Activated T-cell treated with anti-CD3 and anti-CD28 coated beads for 48 hours (primary cell): ENCODE results near the gene SAMD4B.
A peak's percentile ranks its signal among the peaks of the same experiment; 100 is the strongest.
"Not testable (repeated sequence)": the region's sequence is repeated elsewhere in the genome, so short reads cannot be mapped to it uniquely, and the experiment has no call there.

Experiments used
- DNase-seq: peaks from one replicate; pipeline ENCODE4 v3.0.0-alpha.2; 2020; ENCODE audit warnings: low read depth

SAMD4B gene

DNA sequence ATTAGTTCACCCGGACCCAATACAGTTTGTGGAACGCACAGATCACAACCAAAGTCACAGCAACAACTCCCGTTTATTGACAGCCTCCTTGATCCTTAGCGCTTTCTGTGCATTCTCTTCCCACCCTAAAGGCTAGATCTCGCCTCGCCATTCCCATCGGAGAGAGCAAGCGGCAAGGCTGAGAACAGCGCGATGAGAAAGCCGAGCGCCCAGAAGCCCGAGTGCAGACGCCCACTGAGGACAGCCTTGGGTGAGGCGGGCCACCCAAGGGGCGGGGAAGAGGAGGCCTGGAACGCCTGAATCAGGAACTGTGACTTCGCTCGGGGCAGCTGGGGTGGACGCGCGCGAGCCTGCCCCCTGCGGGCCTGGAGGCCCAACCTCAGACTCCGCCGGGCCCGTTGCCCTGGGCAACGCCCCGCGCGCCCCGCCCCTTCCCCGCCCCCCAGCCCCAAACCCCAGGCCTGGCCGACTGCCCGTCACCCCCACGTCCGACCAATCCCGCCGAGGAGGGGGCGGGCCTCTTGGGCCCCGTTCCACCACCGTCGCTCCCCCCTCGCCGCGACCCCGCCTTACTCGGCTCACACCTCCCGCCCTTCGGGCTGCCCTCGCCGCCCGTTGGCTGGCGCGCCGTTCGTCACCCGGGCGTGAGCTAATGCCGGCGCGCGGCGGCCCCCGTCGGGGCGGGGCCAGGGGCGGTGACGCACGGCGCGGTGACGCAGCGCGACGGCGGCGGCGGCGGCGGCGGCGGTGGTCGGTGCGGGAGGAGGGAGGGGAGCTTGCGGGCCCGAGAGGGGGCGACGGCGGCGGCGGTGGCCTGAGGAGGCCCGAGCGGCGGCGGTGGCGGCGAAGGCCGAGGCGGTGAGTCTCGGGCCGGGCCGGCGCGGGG is at the start of gene SAMD4B:
TSS of gene SAMD4B (plus strand) at position 703 of the 886 bp plus-strand sequence. CDS start 14,473 bp downstream, outside the sequence.
- DNase-seq, result peak; percentile 99

DNA sequence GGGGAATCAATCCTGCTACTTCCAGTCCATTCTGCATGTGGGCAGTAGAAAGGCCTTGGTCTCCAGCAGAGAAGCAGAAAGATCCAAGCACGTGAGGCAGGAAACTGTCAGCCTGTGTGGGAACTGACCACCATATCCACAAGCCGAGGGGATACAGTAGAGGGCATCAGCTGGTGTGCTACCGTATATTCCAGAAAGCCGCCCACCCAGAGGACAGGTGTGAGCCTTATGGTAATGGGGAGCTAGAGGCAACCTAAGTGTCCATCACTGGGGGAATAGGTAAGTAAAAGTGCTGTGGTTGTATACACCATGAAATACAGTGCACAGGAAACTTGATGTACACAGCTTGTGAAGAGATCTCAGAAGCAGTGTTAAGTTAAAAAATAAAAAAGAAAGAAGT is 48.8 kb upstream of the SAMD4B start:
- no peak for DNase-seq

DNA sequence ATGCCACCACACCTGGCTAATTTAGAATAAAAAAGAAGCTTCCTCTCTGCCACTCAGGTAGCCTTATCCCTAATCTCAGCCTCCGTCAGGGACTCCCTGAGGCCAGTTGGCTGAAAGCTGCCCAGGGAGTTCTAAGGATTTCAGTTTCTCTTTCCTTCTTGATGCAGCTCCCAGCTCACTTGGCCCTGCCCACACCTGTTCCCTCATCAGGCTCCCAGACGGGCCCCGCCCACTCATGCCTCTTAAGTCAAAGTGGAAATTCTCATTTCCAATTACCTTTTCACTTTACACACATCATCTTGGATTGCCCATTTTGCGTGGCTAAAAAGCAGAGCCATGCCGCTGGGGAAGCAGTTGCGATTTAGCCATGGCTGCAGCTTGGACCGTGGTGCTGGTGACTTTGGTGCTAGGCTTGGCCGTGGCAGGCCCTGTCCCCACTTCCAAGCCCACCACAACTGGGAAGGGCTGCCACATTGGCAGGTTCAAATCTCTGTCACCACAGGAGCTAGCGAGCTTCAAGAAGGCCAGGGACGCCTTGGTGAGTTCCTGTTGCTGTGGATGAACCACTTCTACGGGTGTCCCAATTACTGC is 46.1 kb upstream of the SAMD4B start, which contains the start of gene IFNL1:
TSS of gene IFNL1 (plus strand) at position 353 of the 591 bp plus-strand sequence. CDS start at position 368, 15 bp downstream.
- DNase-seq, result no peak

GRCh38 chr19:39296906-39297305 is 45.3 kb upstream of the SAMD4B start:
- DNase-seq, result no peak

DNA sequence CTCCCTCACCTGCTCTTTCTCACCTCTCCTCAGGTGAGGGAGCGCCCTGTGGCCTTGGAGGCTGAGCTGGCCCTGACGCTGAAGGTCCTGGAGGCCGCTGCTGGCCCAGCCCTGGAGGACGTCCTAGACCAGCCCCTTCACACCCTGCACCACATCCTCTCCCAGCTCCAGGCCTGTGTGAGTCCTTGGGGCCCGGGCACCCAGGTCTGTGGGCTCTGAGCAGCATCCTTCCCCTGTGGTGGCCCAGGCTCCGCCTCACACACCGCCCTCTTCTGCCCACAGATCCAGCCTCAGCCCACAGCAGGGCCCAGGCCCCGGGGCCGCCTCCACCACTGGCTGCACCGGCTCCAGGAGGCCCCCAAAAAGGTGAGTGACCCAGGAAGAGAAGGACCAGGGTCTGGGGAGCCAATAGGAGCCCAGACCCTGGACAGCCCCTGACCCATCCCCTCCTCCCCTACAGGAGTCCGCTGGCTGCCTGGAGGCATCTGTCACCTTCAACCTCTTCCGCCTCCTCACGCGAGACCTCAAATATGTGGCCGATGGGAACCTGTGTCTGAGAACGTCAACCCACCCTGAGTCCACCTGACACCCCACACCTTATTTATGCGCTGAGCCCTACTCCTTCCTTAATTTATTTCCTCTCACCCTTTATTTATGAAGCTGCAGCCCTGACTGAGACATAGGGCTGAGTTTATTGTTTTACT is 44.1 kb upstream of the SAMD4B start:
- DNase-seq, result peak; percentile 28

DNA sequence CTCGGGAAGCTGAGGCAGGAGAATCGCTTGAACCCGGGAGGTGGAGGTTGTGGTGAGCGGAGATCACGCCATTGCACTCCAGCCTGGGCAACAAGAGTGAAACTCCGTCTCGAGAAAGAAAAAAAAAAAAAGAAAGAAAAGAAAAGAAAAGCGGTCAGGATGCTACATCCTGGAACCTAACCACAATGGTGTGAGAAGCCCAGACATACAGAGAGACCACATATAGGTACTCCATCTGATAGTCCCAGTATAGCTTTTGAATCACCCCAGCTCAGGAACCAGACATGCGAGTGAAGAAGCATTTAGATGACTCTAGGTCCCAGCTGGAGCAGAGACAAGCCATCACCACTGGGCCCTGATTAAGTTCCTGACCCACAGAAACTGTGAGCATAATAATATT is 42.8 kb upstream of the SAMD4B start:
- DNase-seq, result no peak

DNA sequence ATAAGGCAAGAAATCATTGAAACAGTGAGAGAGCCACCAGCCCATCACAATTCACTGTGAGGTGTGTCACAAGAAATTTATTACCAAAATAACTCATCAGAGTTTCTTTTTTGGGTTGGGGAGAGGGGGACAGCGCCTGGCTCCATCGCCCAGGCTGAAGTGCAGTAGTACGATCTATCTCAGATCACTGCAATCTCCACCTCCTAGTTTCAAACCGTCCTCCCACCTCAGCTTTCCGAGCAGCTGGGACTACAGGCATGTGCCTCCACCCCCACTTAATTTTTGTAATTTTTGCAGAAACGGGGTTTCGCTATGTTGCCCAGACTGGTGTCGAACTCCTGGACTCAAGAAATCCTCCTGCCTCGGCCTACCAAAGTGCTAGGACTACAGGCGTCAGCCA is 42.4 kb upstream of the SAMD4B start:
- no peak for DNase-seq

- no peak for DNase-seq
Measured at GRCh38 chr19:39301021-39301420, 41.2 kb upstream of the SAMD4B start.

DNA sequence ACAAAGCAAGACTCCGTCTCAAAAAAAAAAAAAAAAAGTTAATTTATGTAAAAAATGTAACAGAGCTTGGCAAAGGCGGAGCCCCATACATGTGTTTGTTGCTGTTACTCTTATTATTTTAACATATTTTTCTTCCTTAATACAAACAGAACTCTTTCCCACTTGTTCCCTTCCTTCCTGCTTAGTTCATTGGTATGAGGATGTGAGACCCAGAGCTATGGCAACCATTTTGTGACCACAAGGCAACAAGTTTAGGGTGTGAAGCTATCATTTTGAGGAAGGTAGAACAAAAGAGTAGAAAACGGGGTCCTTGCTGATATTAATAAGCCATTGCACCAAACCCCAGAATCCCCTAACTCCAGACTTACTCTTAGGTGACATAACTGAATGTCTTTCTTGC is 40.7 kb upstream of the SAMD4B start:
- no peak for DNase-seq

GRCh38 chr19:39303373-39304184 is 38.6 kb upstream of the SAMD4B start:
- no peak for DNase-seq

GRCh38 chr19:39304185-39304513 is 38.1 kb upstream of the SAMD4B start:
- DNase-seq, result no peak

DNA sequence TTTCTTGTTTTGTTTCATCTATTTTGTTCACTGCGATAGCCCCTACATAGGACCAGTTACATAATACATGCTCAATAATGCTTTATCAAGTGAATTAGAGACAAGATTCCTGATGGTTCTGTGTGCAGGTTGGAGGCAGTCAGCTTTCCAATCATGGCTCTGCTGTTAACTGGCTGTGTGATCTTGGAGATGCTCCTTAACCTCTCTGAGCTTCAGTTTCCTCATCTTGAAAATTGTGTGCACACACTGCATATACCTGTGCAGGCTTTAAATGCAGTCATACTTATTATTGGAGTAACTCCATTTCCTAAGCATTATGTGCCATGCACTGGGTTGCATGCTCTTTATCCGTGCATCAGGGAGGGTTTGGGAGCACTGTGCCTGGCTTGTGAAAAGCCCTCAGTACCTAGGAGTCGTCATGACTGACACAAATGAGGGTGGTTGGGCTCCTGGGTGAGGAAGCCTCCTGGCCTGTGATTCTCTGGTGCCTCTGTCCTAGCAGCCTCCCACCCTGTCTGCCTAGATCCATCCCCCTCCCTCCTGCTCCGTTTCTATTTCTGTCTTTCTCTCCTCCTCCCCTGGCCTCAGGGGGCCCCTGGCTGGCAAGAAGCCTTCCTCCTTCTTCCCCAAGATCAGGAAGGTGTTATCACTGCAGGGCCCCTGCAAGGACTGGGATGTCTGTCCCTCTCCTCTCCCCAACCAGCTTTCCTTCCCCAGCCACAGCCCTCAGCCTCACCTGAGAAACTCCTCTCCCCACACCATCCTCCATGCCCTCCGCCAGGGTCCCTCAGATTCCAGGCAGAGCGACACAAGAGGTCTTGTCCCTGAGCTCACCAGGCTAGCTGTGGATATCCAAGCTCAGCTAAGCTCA is 37.3 kb upstream of the SAMD4B start:
- no peak for DNase-seq

DNA sequence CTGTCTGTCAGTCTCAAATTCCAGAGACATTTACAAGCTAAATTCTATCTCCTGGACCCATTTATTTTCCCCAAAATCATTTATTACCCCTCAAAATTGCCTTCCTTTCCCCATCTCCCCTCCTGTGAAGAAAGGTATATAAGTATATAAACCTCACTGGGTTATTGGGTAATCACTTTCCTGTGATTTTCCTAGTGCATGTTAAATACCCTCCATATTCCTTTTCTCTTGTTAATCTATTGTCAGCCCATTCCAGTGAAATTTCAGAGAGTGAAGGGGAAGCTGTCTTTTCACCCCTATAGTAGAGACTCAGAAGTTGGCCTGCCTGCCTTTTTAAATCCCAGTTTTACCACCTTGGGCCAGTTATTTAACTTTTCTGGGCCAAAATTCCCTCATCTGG is 36.1 kb upstream of the SAMD4B start:
- no peak for DNase-seq

GRCh38 chr19:39307046-39307821 is 35.0 kb upstream of the SAMD4B start:
- DNase-seq, result no peak

- no peak for DNase-seq
Measured at GRCh38 chr19:39307822-39308530, 34.2 kb upstream of the SAMD4B start.

DNA sequence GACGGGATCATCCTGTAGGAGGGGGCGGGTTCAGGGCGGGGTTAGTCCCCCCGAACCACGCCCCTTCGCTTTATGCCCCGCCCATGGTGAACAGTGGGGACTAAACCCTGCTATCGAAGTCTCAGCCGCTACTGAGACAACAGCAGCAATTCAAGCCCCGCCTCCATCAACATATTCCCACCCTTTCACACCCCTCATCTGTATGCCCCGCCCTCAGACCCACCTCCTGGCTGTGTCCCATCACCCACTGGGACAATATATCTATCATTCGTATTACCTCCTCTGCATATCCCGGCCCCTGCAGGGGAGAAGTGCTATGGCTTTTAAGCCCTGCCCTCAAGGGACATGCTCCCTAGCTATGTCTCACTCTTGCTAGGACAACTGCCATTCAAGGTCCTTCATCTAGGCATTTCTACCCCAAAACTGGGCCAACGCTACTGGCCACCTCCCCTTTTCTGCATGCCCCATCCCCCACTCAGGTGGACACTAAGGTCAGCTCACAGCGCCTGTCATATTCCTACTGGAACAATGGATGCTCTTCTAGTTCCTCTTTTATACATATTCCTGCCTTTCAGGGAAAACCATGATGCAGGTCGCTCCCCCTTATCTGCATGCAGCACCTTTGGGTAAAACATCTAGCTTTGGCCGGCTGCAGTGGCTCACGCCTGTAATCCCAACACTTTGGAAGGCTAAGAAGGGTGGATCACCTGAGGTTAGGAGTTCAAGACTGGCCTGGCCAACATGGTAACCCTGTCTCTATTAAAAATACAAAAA is 33.5 kb upstream of the SAMD4B start:
- no peak for DNase-seq

DNA sequence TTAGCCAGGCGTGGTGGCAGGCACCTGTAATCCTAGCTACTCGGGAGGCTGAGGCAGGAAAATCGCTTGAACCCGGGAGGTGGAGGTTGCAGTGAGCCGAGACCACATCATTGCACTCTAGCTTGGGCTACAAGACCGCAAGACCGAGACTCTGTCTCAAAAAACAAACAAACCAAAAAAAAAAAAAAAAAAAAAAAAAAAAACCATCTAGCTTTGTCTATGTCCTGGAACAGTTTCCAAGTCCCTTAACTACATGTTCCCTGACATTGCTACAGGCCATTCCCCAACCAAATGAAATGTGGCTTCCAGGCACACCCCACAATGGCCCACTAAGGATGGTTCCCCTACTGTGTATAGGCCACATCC is 32.9 kb upstream of the SAMD4B start:
- DNase-seq, result not testable (repeated sequence)

DNA sequence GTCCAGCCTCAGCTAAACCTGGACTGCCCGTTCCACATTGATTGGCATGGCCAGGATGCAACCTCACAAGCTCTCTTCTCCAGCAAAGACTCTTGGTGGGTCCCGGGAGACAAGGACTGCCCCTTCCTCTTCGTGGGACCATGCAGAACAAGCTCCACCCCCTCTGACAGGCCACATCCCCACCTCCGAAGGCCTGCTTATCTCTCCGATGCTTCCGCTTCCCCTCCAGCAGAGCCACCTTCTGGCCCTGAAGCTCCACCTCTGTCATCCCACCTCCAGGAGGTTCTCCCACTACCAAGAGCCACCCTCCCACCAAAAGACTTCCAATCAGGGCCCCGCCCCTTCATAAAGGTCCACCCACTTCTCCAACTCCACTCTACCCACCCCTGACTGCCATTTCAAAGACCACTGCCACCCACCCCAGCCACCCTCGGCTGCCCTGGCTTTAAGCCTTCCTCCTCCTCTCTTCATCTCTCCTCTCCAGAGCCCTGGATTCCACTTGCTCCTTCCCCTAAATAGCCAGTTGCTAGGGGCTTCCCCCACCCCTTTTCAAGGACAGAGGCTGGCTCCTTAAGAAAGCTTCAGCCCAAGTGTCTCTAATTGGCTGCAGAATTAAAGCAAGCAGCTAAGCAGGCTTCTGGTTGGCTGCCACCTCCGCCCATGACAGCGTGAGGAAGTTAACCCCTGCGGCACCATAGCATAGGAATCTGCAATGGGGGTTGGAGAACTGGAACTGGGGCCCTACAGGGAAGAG is 31.5 kb upstream of the SAMD4B start:
- DNase-seq, result no peak
